ENCODE data around the gene ACSS1. TPM values are rescaled to one million over a fixed set of nuclear protein-coding genes. Genes with fewer than 3 reads are reported as not detected.

The ACSS1 gene
- total and polyA plus RNA-seq, 8 donors: 7.0 to 135 (median 35.8) TPM

GRCh38 chr20:25011831-25012241 is 46.1 kb downstream of the ACSS1 start:
- intact Hi-C loops (cut with DNase I; ENCODE audit: low total_unique reads): no loop called here

GRCh38 chr20:25011261-25011660 is 46.7 kb downstream of the ACSS1 start:
- H3K27me3 ChIP-seq: no peaks in the 10 kb centered on the region
- H3K9me3 ChIP-seq: no peaks in the 10 kb centered on the region
- intact Hi-C loops (cut with DNase I; ENCODE audit: low total_unique reads): no loop called here
- H3K27ac ChIP-seq: no peak overlapping the region
- no peak overlapping the region for H3K4me3 ChIP-seq
- peaks cover 0 to 19% (median 2%) of the 10 kb centered on the region in 4 donors for H3K4me1 ChIP-seq
- peaks cover 87 to 99% (median 95%) of the 10 kb centered on the region in 4 donors for H3K36me3 ChIP-seq
- WGBS, 5 donors: 89 to 95% (median 93%) methylated on average over 6 of the region's 6 CpGs
- TF ChIP-seq EP300 (IDR thresholded peaks at IDR 0.05) (no peak), POLR2A (IDR thresholded peaks at IDR 0.05) (no peak), POLR2AphosphoS5 (IDR thresholded peaks at IDR 0.05) (no peak), CTCF (IDR thresholded peaks at IDR 0.05) (no peak)
- DNase-seq: no peak

More at GRCh38 chr20:25011831-25012241, 46.1 kb downstream of the ACSS1 start:
- Histone ChIP-seq H3K4me3 (no peak overlapping the region), H3K36me3 (peaks cover 85 to 97% (median 94%) of the 10 kb centered on the region in 4 donors), H3K27me3 (no peaks in the 10 kb centered on the region), H3K27ac (no peak overlapping the region), H3K9me3 (no peaks in the 10 kb centered on the region), H3K4me1 (peaks cover 0 to 25% (median 8%) of the 10 kb centered on the region in 4 donors)
- no peak for TF ChIP-seq EP300 (IDR thresholded peaks at IDR 0.05)
- TF ChIP-seq POLR2AphosphoS5 (IDR thresholded peaks at IDR 0.05): no peak
- 72 to 90% (median 77%) methylated on average over 8 to 12 of the region's 12 CpGs for WGBS, 5 donors
- DNase-seq: peak in 1 of 2 donors; percentile 48

GRCh38 chr20:25009218-25010145 is 48.5 kb downstream of the ACSS1 start:
- H3K36me3 ChIP-seq: peaks cover 83 to 100% (median 97%) of the 10 kb centered on the region in 4 donors

GRCh38 chr20:25008388-25009217 is 49.3 kb downstream of the ACSS1 start:
- intact Hi-C loops (cut with DNase I; ENCODE audit: low total_unique reads): loop anchor here (5.0 kb wide), 1 partner anchor 39 kb away; no protein-coding TSS in a partner anchor
- Histone ChIP-seq H3K4me1 (peaks cover 0 to 30% (median 15%) of the 10 kb centered on the region in 4 donors), H3K4me3 (no peak overlapping the region), H3K27me3 (no peaks in the 10 kb centered on the region), H3K36me3 (peaks cover 74 to 96% (median 89%) of the 10 kb centered on the region in 4 donors), H3K9me3 (no peaks in the 10 kb centered on the region), H3K27ac (peak overlapping the region in 1 of 5 donors; percentile 2)
- TF ChIP-seq POLR2A (IDR thresholded peaks at IDR 0.05): no peak
- TF ChIP-seq CTCF (IDR thresholded peaks at IDR 0.05): no peak
- TF ChIP-seq EP300 (IDR thresholded peaks at IDR 0.05): no peak
- TF ChIP-seq POLR2AphosphoS5 (IDR thresholded peaks at IDR 0.05): no peak
- no peak for DNase-seq
- WGBS, 5 donors: 84 to 94% (median 87%) methylated on average over 10 to 11 of the region's 11 CpGs

More at GRCh38 chr20:25009218-25010145, 48.5 kb downstream of the ACSS1 start:
- no peaks in the 10 kb centered on the region for H3K9me3 ChIP-seq
- TF ChIP-seq POLR2A (IDR thresholded peaks at IDR 0.05) (no peak), POLR2AphosphoS5 (IDR thresholded peaks at IDR 0.05) (no peak), CTCF (IDR thresholded peaks at IDR 0.05) (no peak), EP300 (IDR thresholded peaks at IDR 0.05) (no peak)
- no peaks in the 10 kb centered on the region for H3K27me3 ChIP-seq
- no peak overlapping the region for H3K27ac ChIP-seq
- intact Hi-C loops (cut with DNase I; ENCODE audit: low total_unique reads): loop anchor here (5.0 kb wide), 1 partner anchor 38 kb away; no protein-coding TSS in a partner anchor
- 80 to 88% (median 82%) methylated on average over 10 of the region's 10 CpGs for WGBS, 5 donors
- DNase-seq: no peak
- no peak overlapping the region for H3K4me3 ChIP-seq
- peaks cover 0 to 25% (median 14%) of the 10 kb centered on the region in 4 donors for H3K4me1 ChIP-seq

All from stomach (tissue), 9 donors.